Measurements from ENCODE around the gene IGHMBP2.

Gene IGHMBP2

GRCh38 chr11:68890490-68891231 is 13.0 kb upstream of the IGHMBP2 start:
- peaks cover 0 to 11% (median 5%) of the 10 kb centered on the region in 4 experiments for H3K4me1 ChIP-seq (ENCODE audit: control extremely low read depth in 1 of 4, control insufficient read depth in 4 of 4, insufficient read depth in 4 of 4, low read length in 3 of 4)
- H3K4me3 ChIP-seq (ENCODE audit: control insufficient read depth in 1 of 7, extremely low read depth in 1 of 7, insufficient read depth in 4 of 7, low read depth in 2 of 7, low read length in 6 of 7) = peak overlapping the region in 1 of 7 experiments; percentile 5
- no peaks in the 10 kb centered on the region for H3K27me3 ChIP-seq (replicated peaks in 2 of 5; ENCODE audit: control insufficient read depth in 4 of 5, insufficient read depth in 5 of 5, low read length in 4 of 5)
- H3K9me3 ChIP-seq (ENCODE audit: control extremely low read depth in 1 of 5, control insufficient read depth in 4 of 5, insufficient read depth in 2 of 5, low read depth in 1 of 5, low read length in 4 of 5) = no peaks in the 10 kb centered on the region
- peak; percentile 69 to 92 (median 90) for DNase-seq
- 64% methylated on average over 17 of the region's 17 CpGs for WGBS (ENCODE audit: insufficient coverage)
- CTCF ChIA-PET = interaction anchor here (1.2 to 3.1 kb wide), 2 partner anchors 12 to 21 kb away, joined by 4 to 8 read pairs; no protein-coding TSS in a partner anchor
- POLR2A ChIA-PET = interaction anchor here (1.1 kb wide), 1 partner anchor 65 kb away, joined by 3 read pairs; no protein-coding TSS in a partner anchor
- peaks cover 4 to 51% (median 35%) of the 10 kb centered on the region in 4 experiments for H3K36me3 ChIP-seq (ENCODE audit: control insufficient read depth in 4 of 4, insufficient read depth in 4 of 4, low read length in 3 of 4)
- H3K27ac ChIP-seq (ENCODE audit: insufficient read depth in 1 of 2, low read depth in 1 of 2, low read length in 2 of 2, poor library complexity in 1 of 2, severe bottlenecking in 2 of 2) = peak overlapping the region in 1 of 2 experiments; percentile 47

- DNase-seq = no peak
- 76% methylated on average over 16 of the region's 17 CpGs for WGBS (ENCODE audit: insufficient coverage)
- peaks cover 0 to 11% (median 5%) of the 10 kb centered on the region in 4 experiments for H3K4me1 ChIP-seq (ENCODE audit: control extremely low read depth in 1 of 4, control insufficient read depth in 4 of 4, insufficient read depth in 4 of 4, low read length in 3 of 4)
- peaks cover 4 to 59% (median 43%) of the 10 kb centered on the region in 4 experiments for H3K36me3 ChIP-seq (ENCODE audit: control insufficient read depth in 4 of 4, insufficient read depth in 4 of 4, low read length in 3 of 4)
- H3K27me3 ChIP-seq (replicated peaks in 2 of 5; ENCODE audit: control insufficient read depth in 4 of 5, insufficient read depth in 5 of 5, low read length in 4 of 5) = no peaks in the 10 kb centered on the region
- H3K4me3 ChIP-seq (ENCODE audit: control insufficient read depth in 1 of 7, extremely low read depth in 1 of 7, insufficient read depth in 4 of 7, low read depth in 2 of 7, low read length in 6 of 7) = no peak overlapping the region
- H3K27ac ChIP-seq (ENCODE audit: insufficient read depth in 1 of 2, low read depth in 1 of 2, low read length in 2 of 2, poor library complexity in 1 of 2, severe bottlenecking in 2 of 2) = peak overlapping the region in 1 of 2 experiments; percentile 47
- CTCF ChIA-PET = interaction anchor here (3.1 kb wide), 1 partner anchor 13 kb away, joined by 8 read pairs; no protein-coding TSS in a partner anchor
- POLR2A ChIA-PET = no interaction called here
- H3K9me3 ChIP-seq (ENCODE audit: control extremely low read depth in 1 of 5, control insufficient read depth in 4 of 5, insufficient read depth in 2 of 5, low read depth in 1 of 5, low read length in 4 of 5) = no peaks in the 10 kb centered on the region
Measured at GRCh38 chr11:68891351-68891948, 12.2 kb upstream of the IGHMBP2 start.

DNA sequence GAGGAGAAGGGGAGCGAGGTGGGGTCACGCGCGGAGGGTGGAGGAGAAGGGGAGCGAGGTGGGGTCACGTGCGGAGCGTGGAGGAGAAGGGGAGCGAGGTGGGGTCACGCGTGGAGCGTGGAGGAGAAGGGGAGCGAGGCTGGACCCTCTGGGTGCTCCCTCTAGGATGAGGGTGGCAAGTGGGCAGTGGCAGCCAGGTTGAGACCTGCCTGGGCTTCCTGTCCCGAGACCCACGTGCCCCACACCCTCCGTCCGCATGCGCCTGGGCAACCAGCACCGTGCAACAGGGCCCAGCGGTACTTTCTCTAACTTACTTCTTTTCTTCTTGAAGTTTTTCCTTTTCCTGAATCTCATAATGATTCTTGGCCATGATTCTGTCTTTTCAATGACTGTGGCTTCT is 11.1 kb upstream of the IGHMBP2 start:
- DNase-seq = no peak
- no peaks in the 10 kb centered on the region for H3K9me3 ChIP-seq (ENCODE audit: control extremely low read depth in 1 of 5, control insufficient read depth in 4 of 5, insufficient read depth in 2 of 5, low read depth in 1 of 5, low read length in 4 of 5)
- peaks cover 4 to 70% (median 53%) of the 10 kb centered on the region in 4 experiments for H3K36me3 ChIP-seq (ENCODE audit: control insufficient read depth in 4 of 4, insufficient read depth in 4 of 4, low read length in 3 of 4)
- WGBS (ENCODE audit: insufficient coverage) = 98% methylated on average over 10 of the region's 20 CpGs
- H3K27ac ChIP-seq (ENCODE audit: insufficient read depth in 1 of 2, low read depth in 1 of 2, low read length in 2 of 2, poor library complexity in 1 of 2, severe bottlenecking in 2 of 2) = no peak overlapping the region
- CTCF ChIA-PET = no interaction called here
- H3K27me3 ChIP-seq (replicated peaks in 2 of 5; ENCODE audit: control insufficient read depth in 4 of 5, insufficient read depth in 5 of 5, low read length in 4 of 5) = no peaks in the 10 kb centered on the region
- peaks cover 0 to 11% (median 5%) of the 10 kb centered on the region in 4 experiments for H3K4me1 ChIP-seq (ENCODE audit: control extremely low read depth in 1 of 4, control insufficient read depth in 4 of 4, insufficient read depth in 4 of 4, low read length in 3 of 4)
- POLR2A ChIA-PET = no interaction called here
- no peak overlapping the region for H3K4me3 ChIP-seq (ENCODE audit: control insufficient read depth in 1 of 7, extremely low read depth in 1 of 7, insufficient read depth in 4 of 7, low read depth in 2 of 7, low read length in 6 of 7)

DNA sequence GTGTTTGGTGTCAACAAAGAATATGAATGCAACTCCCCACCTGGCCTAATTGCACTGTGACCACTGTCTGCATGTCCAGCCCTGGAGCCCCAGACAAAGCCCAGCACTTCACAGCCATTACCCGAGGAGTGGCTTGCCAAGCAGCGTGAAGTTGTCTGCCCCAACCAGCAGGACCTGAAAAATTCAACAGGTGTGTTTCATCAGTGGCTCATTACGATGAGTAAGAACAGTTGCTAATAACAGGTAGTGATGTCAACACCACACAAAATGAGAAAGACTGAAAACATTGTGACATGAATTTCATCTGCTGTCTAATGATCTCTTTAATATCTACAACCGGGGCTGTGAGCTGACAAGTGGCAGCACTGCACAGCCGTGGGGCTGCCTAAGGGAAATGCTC is 10.4 kb upstream of the IGHMBP2 start:
- no peak for DNase-seq
- POLR2A ChIA-PET = no interaction called here

GRCh38 chr11:68896171-68896959 is 7.3 kb upstream of the IGHMBP2 start:
- no peak overlapping the region for H3K4me3 ChIP-seq (ENCODE audit: control insufficient read depth in 1 of 7, extremely low read depth in 1 of 7, insufficient read depth in 4 of 7, low read depth in 2 of 7, low read length in 6 of 7)
- H3K9me3 ChIP-seq (ENCODE audit: control extremely low read depth in 1 of 5, control insufficient read depth in 4 of 5, insufficient read depth in 2 of 5, low read depth in 1 of 5, low read length in 4 of 5) = no peaks in the 10 kb centered on the region
- 97% methylated on average over 20 of the region's 23 CpGs for WGBS (ENCODE audit: insufficient coverage)
- DNase-seq = no peak
- H3K27ac ChIP-seq (ENCODE audit: insufficient read depth in 1 of 2, low read depth in 1 of 2, low read length in 2 of 2, poor library complexity in 1 of 2, severe bottlenecking in 2 of 2) = no peak overlapping the region
- peaks cover 8 to 78% (median 56%) of the 10 kb centered on the region in 4 experiments for H3K36me3 ChIP-seq (ENCODE audit: control insufficient read depth in 4 of 4, insufficient read depth in 4 of 4, low read length in 3 of 4)
- peaks cover 0 to 3% (median 1%) of the 10 kb centered on the region in 4 experiments for H3K4me1 ChIP-seq (ENCODE audit: control extremely low read depth in 1 of 4, control insufficient read depth in 4 of 4, insufficient read depth in 4 of 4, low read length in 3 of 4)
- ChIA-PET POLR2A (no interaction called here), CTCF (interaction anchor here (0.8 kb wide), 1 partner anchor 10 kb away, joined by 3 read pairs; no protein-coding TSS in a partner anchor)
- H3K27me3 ChIP-seq (replicated peaks in 2 of 5; ENCODE audit: control insufficient read depth in 4 of 5, insufficient read depth in 5 of 5, low read length in 4 of 5) = no peaks in the 10 kb centered on the region

More for the DNA sequence above, 10.4 kb upstream of the IGHMBP2 start:
- H3K36me3 ChIP-seq (ENCODE audit: control insufficient read depth in 4 of 4, insufficient read depth in 4 of 4, low read length in 3 of 4) = peaks cover 4 to 77% (median 59%) of the 10 kb centered on the region in 4 experiments
- peaks cover 0 to 11% (median 5%) of the 10 kb centered on the region in 4 experiments for H3K4me1 ChIP-seq (ENCODE audit: control extremely low read depth in 1 of 4, control insufficient read depth in 4 of 4, insufficient read depth in 4 of 4, low read length in 3 of 4)
- H3K9me3 ChIP-seq (ENCODE audit: control extremely low read depth in 1 of 5, control insufficient read depth in 4 of 5, insufficient read depth in 2 of 5, low read depth in 1 of 5, low read length in 4 of 5) = no peaks in the 10 kb centered on the region
- WGBS (ENCODE audit: insufficient coverage) = 100% methylated on average over 5 of the region's 5 CpGs
- no peak overlapping the region for H3K27ac ChIP-seq (ENCODE audit: insufficient read depth in 1 of 2, low read depth in 1 of 2, low read length in 2 of 2, poor library complexity in 1 of 2, severe bottlenecking in 2 of 2)
- H3K27me3 ChIP-seq (replicated peaks in 2 of 5; ENCODE audit: control insufficient read depth in 4 of 5, insufficient read depth in 5 of 5, low read length in 4 of 5) = no peaks in the 10 kb centered on the region
- CTCF ChIA-PET = interaction anchor here (1.8 kb wide), 1 partner anchor 58 kb away, joined by 3 read pairs; no protein-coding TSS in a partner anchor
- H3K4me3 ChIP-seq (ENCODE audit: control insufficient read depth in 1 of 7, extremely low read depth in 1 of 7, insufficient read depth in 4 of 7, low read depth in 2 of 7, low read length in 6 of 7) = no peak overlapping the region

DNA sequence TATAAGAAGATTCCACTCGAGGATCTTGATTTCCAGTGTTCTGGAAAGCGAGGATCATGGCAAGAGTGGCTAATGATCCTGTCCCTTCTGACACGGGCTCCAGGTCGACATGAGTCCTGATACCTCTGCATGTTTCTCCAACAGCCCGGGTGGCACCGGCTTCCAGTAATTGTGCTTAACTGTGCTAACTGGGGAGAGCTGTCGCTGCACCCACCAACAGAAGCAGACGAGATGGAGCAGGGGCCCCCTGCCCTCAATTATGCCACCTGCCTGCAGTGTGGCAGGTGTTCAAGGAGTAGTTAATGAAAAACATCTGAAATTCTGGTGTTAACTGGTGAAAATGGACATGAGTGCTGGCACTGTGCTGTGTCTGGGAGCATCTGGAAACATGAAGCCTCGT is 6.2 kb upstream of the IGHMBP2 start:
- over 99% methylated on average over 9 of the region's 9 CpGs for WGBS (ENCODE audit: insufficient coverage)
- Histone ChIP-seq H3K27me3 (replicated peaks in 2 of 5; ENCODE audit: control insufficient read depth in 4 of 5, insufficient read depth in 5 of 5, low read length in 4 of 5) (no peaks in the 10 kb centered on the region), H3K27ac (ENCODE audit: insufficient read depth in 1 of 2, low read depth in 1 of 2, low read length in 2 of 2, poor library complexity in 1 of 2, severe bottlenecking in 2 of 2) (no peak overlapping the region), H3K4me1 (ENCODE audit: control extremely low read depth in 1 of 4, control insufficient read depth in 4 of 4, insufficient read depth in 4 of 4, low read length in 3 of 4) (peaks cover 0 to 6% (median 2%) of the 10 kb centered on the region in 4 experiments), H3K9me3 (ENCODE audit: control extremely low read depth in 1 of 5, control insufficient read depth in 4 of 5, insufficient read depth in 2 of 5, low read depth in 1 of 5, low read length in 4 of 5) (no peaks in the 10 kb centered on the region), H3K4me3 (ENCODE audit: control insufficient read depth in 1 of 7, extremely low read depth in 1 of 7, insufficient read depth in 4 of 7, low read depth in 2 of 7, low read length in 6 of 7) (no peak overlapping the region), H3K36me3 (ENCODE audit: control insufficient read depth in 4 of 4, insufficient read depth in 4 of 4, low read length in 3 of 4) (peaks cover 8 to 72% (median 50%) of the 10 kb centered on the region in 4 experiments)
- ChIA-PET POLR2A (no interaction called here), CTCF (no interaction called here)
- no peak for DNase-seq

Data from common myeloid progenitor, CD34-positive (primary cell).